AG10803 (cell line): ENCODE results near the gene OR56A1.

Experiments used
- DNase-seq: peaks from one replicate; pipeline ENCODE4 v3.0.0; 2010; ENCODE audit warnings: low read depth
- H3K4me3 ChIP-seq: 2 replicates; pipeline ENCODE4 v1.5.1; 2011; ENCODE audit warnings: mild to moderate bottlenecking, low read length, control low read depth
- TF ChIP-seq, protein P1 (sequence below): conservative IDR thresholded peaks from 2 replicates; pipeline ENCODE4 v1.5.1; 2011; ENCODE audit warnings: mild to moderate bottlenecking, low read length, control low read depth, inconsistent platforms

OR56A1 gene

DNA sequence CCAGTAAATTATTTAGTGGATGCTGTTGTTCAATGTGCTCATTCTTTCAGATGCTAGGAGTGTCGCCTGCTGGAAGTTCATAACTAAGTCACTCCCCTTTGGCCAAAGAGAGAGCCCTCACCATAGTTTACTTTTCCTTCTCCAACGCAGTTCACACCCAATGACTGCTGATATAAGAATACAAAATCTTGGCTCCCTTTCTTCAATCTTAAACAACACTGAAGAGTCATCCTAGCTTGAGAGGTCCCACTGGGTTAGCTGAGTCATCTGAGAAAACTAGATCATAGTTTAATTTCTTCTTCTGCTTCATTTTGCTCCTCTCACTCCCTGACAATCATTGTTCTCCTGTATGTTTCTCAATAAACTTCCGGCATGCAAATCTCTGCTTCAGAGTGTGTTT is 38.4 kb downstream of the OR56A1 start:
- TF ChIP-seq, protein P1, sequence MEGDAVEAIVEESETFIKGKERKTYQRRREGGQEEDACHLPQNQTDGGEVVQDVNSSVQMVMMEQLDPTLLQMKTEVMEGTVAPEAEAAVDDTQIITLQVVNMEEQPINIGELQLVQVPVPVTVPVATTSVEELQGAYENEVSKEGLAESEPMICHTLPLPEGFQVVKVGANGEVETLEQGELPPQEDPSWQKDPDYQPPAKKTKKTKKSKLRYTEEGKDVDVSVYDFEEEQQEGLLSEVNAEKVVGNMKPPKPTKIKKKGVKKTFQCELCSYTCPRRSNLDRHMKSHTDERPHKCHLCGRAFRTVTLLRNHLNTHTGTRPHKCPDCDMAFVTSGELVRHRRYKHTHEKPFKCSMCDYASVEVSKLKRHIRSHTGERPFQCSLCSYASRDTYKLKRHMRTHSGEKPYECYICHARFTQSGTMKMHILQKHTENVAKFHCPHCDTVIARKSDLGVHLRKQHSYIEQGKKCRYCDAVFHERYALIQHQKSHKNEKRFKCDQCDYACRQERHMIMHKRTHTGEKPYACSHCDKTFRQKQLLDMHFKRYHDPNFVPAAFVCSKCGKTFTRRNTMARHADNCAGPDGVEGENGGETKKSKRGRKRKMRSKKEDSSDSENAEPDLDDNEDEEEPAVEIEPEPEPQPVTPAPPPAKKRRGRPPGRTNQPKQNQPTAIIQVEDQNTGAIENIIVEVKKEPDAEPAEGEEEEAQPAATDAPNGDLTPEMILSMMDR = no peak
- DNase-seq = no peak
- no peak overlapping the region for H3K4me3 ChIP-seq

DNA sequence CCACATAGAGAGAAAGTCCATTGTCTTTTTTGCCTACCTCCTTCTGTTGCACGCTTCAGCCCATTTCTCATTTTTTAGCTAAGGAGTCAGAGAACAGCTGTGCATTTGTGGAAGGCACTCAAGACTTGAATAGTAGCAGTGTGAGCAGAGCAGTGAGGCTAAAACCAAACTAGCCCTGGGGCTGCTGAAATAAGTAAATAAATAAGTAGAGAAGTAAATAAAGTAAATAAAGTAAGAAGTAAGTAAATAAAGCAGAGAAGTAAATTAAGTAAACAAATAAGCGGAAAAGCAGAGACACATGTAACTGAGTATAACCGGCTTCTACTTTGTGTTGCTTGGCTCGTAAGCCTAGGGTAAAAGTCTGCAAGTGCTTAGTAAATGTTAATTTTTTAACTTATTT is 41.4 kb downstream of the OR56A1 start:
- no peak overlapping the region for H3K4me3 ChIP-seq
- TF ChIP-seq, protein P1 = no peak
- DNase-seq = no peak

DNA sequence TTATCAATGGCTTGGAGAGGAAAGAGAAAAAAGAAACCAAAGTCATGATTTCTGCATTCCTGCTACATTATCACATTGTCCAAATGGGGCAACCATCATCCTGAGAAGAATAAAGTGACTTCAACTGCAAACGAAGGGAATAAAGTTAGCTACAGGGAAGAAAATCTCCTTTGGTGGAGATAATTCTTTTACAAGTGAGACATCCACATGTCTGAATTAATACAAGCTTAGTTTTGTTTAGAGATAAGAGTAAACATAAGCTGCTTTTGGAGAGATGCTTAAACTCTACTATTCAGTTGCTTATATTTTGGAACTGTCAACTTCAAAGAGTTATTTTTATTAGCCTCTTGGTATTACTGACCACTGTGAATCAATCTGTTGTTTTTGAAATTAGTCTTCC is 43.7 kb downstream of the OR56A1 start, which contains the start of gene OR52L1:
TSS of gene OR52L1 (minus strand) at position 101 of the 400 bp plus-strand sequence. CDS start at position 46, 55 bp downstream.
- no peak for DNase-seq
- no peak within 1 kb of the TSS for H3K4me3 ChIP-seq
- TF ChIP-seq, protein P1 = no peak

DNA sequence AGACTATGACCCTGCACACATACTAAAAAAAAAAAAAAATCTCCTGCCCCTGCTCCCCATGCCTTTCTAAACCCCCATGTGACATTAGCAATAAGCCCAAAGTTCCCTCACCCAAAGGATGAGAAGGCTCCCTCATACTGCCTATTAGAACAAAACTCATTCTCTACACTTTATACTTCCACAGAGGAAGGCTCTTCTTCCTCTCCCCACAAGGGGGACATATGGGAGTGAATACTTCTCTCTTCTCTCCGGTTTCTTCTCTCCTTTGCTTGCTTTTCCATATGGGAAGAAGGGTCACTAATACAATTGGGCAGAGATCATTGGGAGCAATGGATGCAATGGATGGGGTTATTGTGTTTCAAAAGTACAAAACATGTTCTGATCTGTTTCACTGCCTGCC is 47.1 kb downstream of the OR56A1 start:
- TF ChIP-seq, protein P1 = no peak
- H3K4me3 ChIP-seq = no peak overlapping the region
- no peak for DNase-seq

DNA sequence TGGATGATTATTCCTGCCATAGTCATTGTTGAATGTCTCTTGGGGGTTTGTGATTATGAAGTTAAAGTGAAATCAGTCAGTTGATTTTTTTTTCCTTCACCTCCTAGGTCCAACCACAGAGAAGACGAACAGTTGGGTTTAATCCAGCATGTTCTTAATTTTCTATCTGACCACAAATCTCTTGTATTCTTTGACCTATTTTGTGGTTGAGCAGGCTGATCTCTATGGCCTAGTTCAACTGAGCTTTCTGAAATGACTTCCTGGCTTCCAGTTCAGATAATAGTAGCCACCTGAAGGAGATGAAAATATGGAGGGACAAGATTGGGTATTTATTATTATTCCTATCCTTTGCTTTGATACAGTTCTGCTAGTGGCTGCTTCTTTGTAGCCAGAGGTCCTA is 57.0 kb downstream of the OR56A1 start:
- DNase-seq = no peak
- no peak overlapping the region for H3K4me3 ChIP-seq
- TF ChIP-seq, protein P1 = no peak
